ENCODE measurements around the gene STX8.

STX8 gene

GRCh38 chr17:9553596-9553995 lies 22.0 kb downstream of the STX8 start:
- no peak for DNase-seq

GRCh38 chr17:9553181-9553580 lies 22.4 kb downstream of the STX8 start:
- no peak for DNase-seq

- no peak for DNase-seq
Observed at GRCh38 chr17:9549215-9549614, 26.4 kb downstream of the STX8 start.

DNA sequence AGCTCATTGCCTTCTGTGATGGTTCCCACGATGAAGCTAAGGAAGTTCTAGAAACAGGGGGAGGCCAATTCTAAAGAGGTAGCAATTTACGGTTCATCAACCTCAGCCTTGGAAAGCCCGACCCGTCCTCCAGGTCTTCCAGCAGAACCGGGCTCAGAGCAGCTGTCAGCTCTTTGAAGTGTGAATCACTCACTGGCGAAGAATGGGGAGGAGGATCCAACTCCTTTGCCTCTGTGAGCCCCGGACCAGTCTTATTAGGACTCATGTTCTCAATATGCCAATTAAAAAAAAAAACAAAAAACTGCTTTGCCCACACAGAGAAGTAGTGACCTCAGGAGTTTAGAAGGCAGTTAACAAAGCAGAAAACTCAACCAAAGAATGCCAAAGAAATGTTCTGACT lies 31.4 kb downstream of the STX8 start:
- DNase-seq, result no peak

GRCh38 chr17:9541718-9542117 lies 33.9 kb downstream of the STX8 start:
- DNase-seq, result no peak

- DNase-seq, result no peak
Observed at GRCh38 chr17:9538626-9539025, 37.0 kb downstream of the STX8 start.

- no peak for DNase-seq
Observed at GRCh38 chr17:9537177-9537776, 38.3 kb downstream of the STX8 start.

DNA sequence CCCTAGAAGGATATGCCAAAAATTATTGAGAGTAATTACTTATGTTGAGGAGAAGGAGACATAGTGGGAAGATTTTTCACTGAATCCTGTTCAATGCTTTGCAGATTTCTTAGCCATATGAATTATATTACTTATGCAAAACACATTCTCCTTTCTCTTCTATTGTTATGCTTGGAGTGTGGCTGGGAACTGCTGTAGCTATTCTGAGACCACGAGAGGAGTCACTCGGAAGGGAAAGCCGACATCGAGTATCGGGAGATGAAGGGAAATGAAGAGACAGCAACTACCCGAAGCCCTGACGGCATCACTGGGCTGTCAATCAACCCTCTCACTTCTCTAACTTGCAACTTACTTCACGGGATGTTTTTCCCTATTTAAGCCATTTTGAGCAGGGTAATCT lies 39.6 kb downstream of the STX8 start:
- DNase-seq, result no peak

- no peak for DNase-seq
Observed at GRCh38 chr17:9533441-9533840, 42.2 kb downstream of the STX8 start.

DNA sequence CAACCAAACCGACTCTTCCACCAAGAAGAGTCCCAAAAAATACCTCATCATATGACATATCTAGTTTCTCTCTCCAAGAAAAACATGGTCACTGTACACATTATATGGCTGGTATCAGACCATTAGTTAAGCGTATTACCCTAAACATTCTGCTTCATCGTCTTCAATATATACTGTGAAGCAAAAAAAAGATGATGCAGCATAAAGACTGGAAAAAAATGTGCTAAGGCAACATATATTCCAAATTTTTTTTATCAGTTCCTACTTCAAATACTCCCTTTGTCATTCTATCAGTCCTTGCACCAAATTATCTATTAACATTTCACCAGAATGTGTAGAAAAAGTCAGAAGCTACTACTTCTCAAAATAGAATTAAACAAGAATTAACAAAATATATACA lies 42.9 kb downstream of the STX8 start:
- DNase-seq, result no peak

GRCh38 chr17:9531034-9531433 lies 44.6 kb downstream of the STX8 start:
- DNase-seq, result no peak

DNA sequence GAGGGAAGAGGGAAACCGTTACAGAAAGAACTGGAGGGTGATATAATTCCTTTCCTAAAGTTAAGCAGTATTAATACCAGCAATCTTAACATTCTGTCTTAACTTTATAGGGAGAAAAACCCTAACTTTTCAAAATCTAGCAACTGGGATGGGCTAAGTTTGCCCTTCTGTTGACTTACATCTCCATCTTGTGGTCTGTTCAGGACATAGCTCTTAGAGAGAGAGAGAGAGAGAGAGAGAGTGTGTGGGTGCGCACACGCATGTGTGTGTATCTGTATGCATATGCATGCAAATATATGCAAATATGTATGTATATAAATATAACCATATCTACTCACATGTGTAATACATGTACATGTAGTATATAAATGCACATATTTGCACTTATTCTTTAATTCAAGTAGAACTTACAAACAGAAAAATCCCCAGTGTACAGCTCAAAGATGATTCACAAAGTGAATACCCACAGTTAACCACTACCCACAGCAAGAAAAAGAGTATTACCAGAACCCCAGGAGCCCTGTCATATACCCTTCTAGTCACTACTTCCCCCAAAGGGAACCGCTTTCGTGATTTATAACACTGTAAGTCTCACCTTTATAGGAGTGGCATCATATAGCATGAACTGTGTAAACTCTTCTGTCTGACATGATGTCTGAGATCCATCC lies 46.5 kb downstream of the STX8 start:
- DNase-seq, result peak in 1 of 2 donors; percentile 4

DNA sequence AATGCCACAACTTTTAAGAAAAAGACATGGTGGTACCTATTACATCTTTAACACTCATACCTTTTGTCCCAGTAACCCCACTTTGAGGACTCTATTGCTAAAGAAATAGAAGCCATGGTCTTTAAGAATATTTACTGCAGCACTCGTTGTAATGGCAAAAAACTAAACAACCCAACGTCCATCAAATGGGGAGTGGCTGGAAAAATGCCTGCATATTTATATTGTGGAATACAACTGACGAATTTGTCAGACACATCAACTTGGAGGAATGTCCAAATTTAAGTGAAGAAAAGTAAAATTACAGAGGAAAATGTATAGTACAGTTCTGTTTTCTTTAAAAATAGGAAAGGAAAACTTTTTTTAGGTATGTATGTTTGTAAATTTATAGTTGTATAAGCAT lies 47.8 kb downstream of the STX8 start:
- DNase-seq, result no peak

- peak in 1 of 2 donors; percentile 18 for DNase-seq
Observed at GRCh38 chr17:9522074-9522473, 53.5 kb downstream of the STX8 start.

- no peak for DNase-seq
Observed at GRCh38 chr17:9521062-9521461, 54.6 kb downstream of the STX8 start.

GRCh38 chr17:9520649-9521048 lies 55.0 kb downstream of the STX8 start:
- no peak for DNase-seq

- no peak for DNase-seq
Observed at GRCh38 chr17:9519583-9520272, 55.9 kb downstream of the STX8 start.

DNA sequence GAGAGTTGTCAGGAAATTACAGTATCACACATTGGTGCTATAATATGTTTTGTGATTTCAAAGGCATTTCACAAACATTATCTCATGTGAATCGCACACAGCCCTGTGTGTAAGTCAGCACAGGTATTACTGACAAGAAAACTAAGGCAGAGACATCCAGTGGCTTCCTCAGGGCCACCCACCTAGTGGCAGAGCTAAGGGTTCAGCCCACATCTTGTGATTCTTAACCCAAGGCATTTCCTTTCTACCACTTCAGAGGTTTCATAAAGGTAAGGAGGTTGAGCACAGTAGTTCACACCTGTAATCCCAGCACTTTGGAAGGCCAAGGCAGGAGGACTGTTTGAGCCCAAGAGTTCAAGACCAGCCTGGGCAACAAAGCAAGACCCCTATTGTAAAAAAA lies 58.2 kb downstream of the STX8 start:
- DNase-seq, result no peak

DNA sequence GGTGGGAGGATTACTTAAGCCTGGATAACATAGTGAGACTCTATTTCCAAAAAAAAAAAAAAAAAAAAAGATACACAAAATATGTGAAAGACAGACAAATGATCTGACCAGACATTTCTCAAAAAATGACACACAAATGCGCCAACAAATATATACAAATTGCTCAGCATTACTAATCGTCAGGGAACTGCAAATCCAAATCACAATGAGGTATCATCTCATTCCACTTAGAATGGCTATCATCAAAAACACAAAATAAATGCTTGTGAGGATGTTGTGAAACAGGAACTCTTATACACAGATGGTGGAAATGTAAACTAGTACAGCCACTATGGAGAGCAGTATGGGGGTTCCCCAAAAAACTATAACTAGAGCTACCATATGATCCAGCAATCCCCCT lies 62.4 kb downstream of the STX8 start:
- no peak for DNase-seq

DNA sequence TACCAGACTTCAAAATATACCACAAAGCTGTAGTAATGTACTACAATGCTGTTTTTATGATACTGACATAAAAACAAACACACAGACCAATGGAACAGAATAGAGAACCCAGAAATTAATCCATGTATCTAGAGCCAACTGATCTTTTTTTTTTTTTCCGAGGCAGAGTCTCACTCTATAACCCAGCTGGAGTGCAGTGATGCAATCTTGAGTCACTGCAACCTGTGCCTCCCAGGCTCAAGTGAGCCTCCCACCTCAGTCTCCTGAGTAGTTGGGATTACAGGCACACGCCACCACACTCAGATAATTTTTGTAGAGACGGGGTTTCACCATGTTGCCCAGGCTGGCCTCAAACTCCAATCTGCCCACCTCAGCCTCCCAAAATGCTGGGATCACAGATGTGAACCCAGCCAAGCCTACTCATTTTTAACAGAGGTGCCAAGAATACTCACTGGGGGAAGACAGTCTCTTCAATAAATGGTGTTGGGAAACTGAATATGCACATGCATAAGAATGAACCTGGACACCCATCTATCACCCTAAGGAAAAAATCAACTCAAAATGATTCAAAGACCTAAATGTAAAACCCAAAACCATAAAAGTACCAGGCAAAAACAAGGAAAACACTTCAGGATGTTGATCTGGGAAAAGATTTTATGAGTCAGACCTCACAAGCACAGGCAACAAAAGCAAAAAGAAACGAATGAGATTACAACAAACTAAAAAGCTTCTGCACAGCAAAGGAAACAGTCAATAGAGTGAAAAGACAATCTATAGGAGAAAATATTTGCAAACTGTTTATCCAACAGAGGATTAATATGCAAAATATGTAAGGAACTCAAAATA lies 63.1 kb downstream of the STX8 start:
- DNase-seq, result no peak

- no peak for DNase-seq
Observed at GRCh38 chr17:9509236-9509816, 66.3 kb downstream of the STX8 start.

GRCh38 chr17:9499041-9499440 lies 76.6 kb downstream of the STX8 start:
- no peak for DNase-seq

DNA sequence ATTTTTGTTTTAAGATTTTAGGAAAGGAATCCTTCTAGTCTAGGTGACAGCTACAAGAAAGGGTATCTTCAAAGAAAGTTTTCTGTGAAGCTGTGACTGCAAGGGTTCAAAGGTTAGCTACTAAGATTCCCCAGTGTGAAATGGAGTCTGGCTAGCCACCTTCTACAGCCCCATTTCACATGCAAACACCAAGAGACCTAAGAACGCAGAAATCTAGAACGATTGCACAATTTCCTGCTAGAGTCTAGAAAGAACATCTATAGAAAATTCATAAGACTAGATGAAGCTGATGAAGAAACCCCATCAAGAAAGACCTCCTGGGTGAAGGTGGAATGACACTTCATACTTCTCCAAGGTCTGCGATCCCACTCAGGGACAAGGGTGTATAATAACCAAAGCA lies 77.1 kb downstream of the STX8 start:
- DNase-seq, result no peak

Data from bone marrow (tissue), 2 donors.